DND-41 (cell line): ENCODE results near the gene TMEM116.
A peak's percentile ranks its signal among the peaks of the same experiment; 100 is the strongest.
"Not testable (repeated sequence)": the region's sequence is repeated elsewhere in the genome, so short reads cannot be mapped to it uniquely, and the experiment has no call there.

Experiments used
- ATAC-seq: fragments of 200-7000 bp; cut with Tn5 transposase; 3 replicates; pipeline ENCODE4 v1.9.1; 2021; ENCODE audit warnings: low read depth; ENCODE audit not compliant: insufficient read depth
- DNase-seq: peaks from one replicate; pipeline ENCODE4 v3.0.0-alpha.2; 2020
- H2AFZ ChIP-seq: 2 replicates; pipeline ENCODE4 v1.6.0; 2012; ENCODE audit warnings: low read depth, low read length
- H3K27ac ChIP-seq: 2 replicates; pipeline ENCODE4 v1.5.1; 2012; ENCODE audit warnings: low read length, inconsistent platforms
- H3K27me3 ChIP-seq: fragments of 200-600 bp; sonication (generic); 2 replicates; pipeline ENCODE4 v1.6.0; 2012; ENCODE audit warnings: low read length, mild to moderate bottlenecking, inconsistent platforms; ENCODE audit not compliant: insufficient read depth, poor library complexity
- H3K36me3 ChIP-seq: 2 replicates; pipeline ENCODE4 v1.5.1; 2012; ENCODE audit warnings: low read length, inconsistent platforms; ENCODE audit not compliant: insufficient read depth
- H3K4me1 ChIP-seq: 2 replicates; pipeline ENCODE4 v1.5.1; 2012; ENCODE audit warnings: mild to moderate bottlenecking, low read length; ENCODE audit not compliant: insufficient read depth
- H3K4me2 ChIP-seq: 2 replicates; pipeline ENCODE4 v1.6.0; 2012; ENCODE audit warnings: mild to moderate bottlenecking, moderate library complexity, low read length, inconsistent platforms; ENCODE audit not compliant: insufficient read depth
- H3K4me3 ChIP-seq, 2 experiments: fragments of 200-600 bp in 1 of 2; shearing (Covaris generic) in 1 of 2; 2 replicates each; pipeline ENCODE4 v1.5.1; 2012 to 2016; ENCODE audit warnings: inconsistent platforms in 2 of 2, low read length in 2 of 2, mild to moderate bottlenecking in 2 of 2, low read depth in 1 of 2, moderate library complexity in 1 of 2
- H3K79me2 ChIP-seq: 2 replicates; pipeline ENCODE4 v1.6.0; 2012; ENCODE audit warnings: low read length, inconsistent platforms; ENCODE audit not compliant: insufficient read depth
- H3K9ac ChIP-seq: 2 replicates; pipeline ENCODE4 v1.6.0; 2012; ENCODE audit warnings: low read depth, mild to moderate bottlenecking, inconsistent platforms, low read length, moderate library complexity
- H3K9me3 ChIP-seq: 2 replicates; pipeline ENCODE4 v1.5.1; 2012; ENCODE audit warnings: low read length, moderate library complexity, mild to moderate bottlenecking, inconsistent platforms; ENCODE audit not compliant: insufficient read depth, severe bottlenecking
- H4K20me1 ChIP-seq: 2 replicates; pipeline ENCODE4 v1.6.0; 2012; ENCODE audit warnings: low read length; ENCODE audit not compliant: insufficient read depth
- EZH2 ChIP-seq: IDR thresholded peaks from 3 replicates; pipeline ENCODE4 v1.6.1; 2012; ENCODE audit warnings: borderline replicate concordance, low read depth, mild to moderate bottlenecking, moderate library complexity, low read length, inconsistent platforms; ENCODE audit not compliant: severe bottlenecking
- TF ChIP-seq, protein P1 (sequence below): IDR thresholded peaks from 2 replicates; pipeline ENCODE4 v1.5.1; 2012; ENCODE audit warnings: borderline replicate concordance, low read length, moderate library complexity, mild to moderate bottlenecking; ENCODE audit not compliant: poor library complexity, severe bottlenecking; ENCODE audit errors: extremely low read depth

TMEM116 gene

DNA sequence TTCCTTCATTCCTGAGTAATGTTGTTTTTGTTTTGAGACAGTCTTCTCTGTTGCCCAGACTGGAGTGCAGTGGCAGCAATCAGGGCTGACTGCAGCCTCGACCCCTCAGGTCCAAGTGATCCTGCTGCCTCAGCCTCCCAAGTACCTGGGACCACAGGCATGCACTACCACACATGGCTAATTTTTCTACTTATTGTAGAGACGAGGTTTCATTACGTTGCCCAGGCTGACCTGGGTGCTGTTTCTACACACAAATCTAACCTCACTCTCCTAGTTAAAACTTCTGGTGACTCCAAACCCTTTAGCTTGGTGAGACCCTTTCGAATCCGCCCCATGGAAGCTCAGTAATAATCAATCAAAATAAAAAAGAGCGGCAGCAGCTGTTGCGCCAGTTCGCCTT is 1.3 kb downstream of the TMEM116 start:
- peaks cover 56% of the 10 kb centered on the region for H3K79me2 ChIP-seq
- peak overlapping the region; percentile 98 for H3K9ac ChIP-seq
- peak overlapping the region; percentile 81 to 87; a peak in 3 of 4 replicates for H3K4me3 ChIP-seq
- no peaks in the 10 kb centered on the region for H3K9me3 ChIP-seq
- peak overlapping the region; percentile 83 for H3K4me2 ChIP-seq
- ATAC-seq, result no peak
- TF ChIP-seq, protein P1, sequence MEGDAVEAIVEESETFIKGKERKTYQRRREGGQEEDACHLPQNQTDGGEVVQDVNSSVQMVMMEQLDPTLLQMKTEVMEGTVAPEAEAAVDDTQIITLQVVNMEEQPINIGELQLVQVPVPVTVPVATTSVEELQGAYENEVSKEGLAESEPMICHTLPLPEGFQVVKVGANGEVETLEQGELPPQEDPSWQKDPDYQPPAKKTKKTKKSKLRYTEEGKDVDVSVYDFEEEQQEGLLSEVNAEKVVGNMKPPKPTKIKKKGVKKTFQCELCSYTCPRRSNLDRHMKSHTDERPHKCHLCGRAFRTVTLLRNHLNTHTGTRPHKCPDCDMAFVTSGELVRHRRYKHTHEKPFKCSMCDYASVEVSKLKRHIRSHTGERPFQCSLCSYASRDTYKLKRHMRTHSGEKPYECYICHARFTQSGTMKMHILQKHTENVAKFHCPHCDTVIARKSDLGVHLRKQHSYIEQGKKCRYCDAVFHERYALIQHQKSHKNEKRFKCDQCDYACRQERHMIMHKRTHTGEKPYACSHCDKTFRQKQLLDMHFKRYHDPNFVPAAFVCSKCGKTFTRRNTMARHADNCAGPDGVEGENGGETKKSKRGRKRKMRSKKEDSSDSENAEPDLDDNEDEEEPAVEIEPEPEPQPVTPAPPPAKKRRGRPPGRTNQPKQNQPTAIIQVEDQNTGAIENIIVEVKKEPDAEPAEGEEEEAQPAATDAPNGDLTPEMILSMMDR, result no peak
- peaks cover 43% of the 10 kb centered on the region for H3K4me1 ChIP-seq
- H2AFZ ChIP-seq, result no peak overlapping the region
- peak overlapping the region; percentile 99 for H3K27ac ChIP-seq
- H3K36me3 ChIP-seq, result peaks cover 19% of the 10 kb centered on the region
- DNase-seq, result no peak
- peaks cover 18% of the 10 kb centered on the region for H4K20me1 ChIP-seq
- H3K27me3 ChIP-seq, result no peaks in the 10 kb centered on the region

GRCh38 chr12:112010415-112011344 is 2.3 kb downstream of the TMEM116 start:
- ATAC-seq, result no peak
- Histone ChIP-seq H3K27me3 (no peaks in the 10 kb centered on the region), H3K27ac (no peak overlapping the region), H3K9ac (no peak overlapping the region; the same call in 1 of the 2 replicates), H4K20me1 (peaks cover 10% of the 10 kb centered on the region), H2AFZ (no peak overlapping the region), H3K9me3 (no peaks in the 10 kb centered on the region), H3K79me2 (peaks cover 46% of the 10 kb centered on the region), H3K36me3 (peaks cover 11% of the 10 kb centered on the region), H3K4me2 (0 out of 2 replicates have a peak overlapping the region, but pooled peaks have one; percentile 12), H3K4me3 (no peak overlapping the region), H3K4me1 (peaks cover 39% of the 10 kb centered on the region)
- no peak for DNase-seq
- TF ChIP-seq, protein P1, result no peak
- TF ChIP-seq EZH2, result no peak

GRCh38 chr12:112009596-112009995 is 3.4 kb downstream of the TMEM116 start:
- H4K20me1 ChIP-seq, H3K4me3 ChIP-seq, H2AFZ ChIP-seq, H3K4me2 ChIP-seq, ATAC-seq, H3K9ac ChIP-seq, H3K36me3 ChIP-seq, H3K27me3 ChIP-seq, DNase-seq, H3K9me3 ChIP-seq, H3K27ac ChIP-seq: not testable (repeated sequence)
- Histone ChIP-seq H3K79me2 (peaks cover 35% of the 10 kb centered on the region), H3K4me1 (peaks cover 30% of the 10 kb centered on the region)

- no peaks in the 10 kb centered on the region for H4K20me1 ChIP-seq
- H3K4me3 ChIP-seq, result no peak overlapping the region
- peaks cover 5% of the 10 kb centered on the region; the same call in 1 of the 2 replicates for H3K36me3 ChIP-seq
- peaks cover 23% of the 10 kb centered on the region for H3K4me1 ChIP-seq
- no peak overlapping the region for H2AFZ ChIP-seq
- ATAC-seq (no peak), DNase-seq (no peak)
- no peaks in the 10 kb centered on the region for H3K9me3 ChIP-seq
- no peak overlapping the region for H3K27ac ChIP-seq
- H3K9ac ChIP-seq, result no peak overlapping the region
- no peaks in the 10 kb centered on the region for H3K27me3 ChIP-seq
- TF ChIP-seq, protein P1, result no peak
- TF ChIP-seq EZH2, result no peak
- H3K79me2 ChIP-seq, result peaks cover 28% of the 10 kb centered on the region
- H3K4me2 ChIP-seq, result no peak overlapping the region
Observed at GRCh38 chr12:112008918-112009317, 4.0 kb downstream of the TMEM116 start.
